Adipose tissue (tissue), 3 donors: Measurements from ENCODE around the gene MYCBP2. TPM values are rescaled to one million over a fixed set of nuclear protein-coding genes. Genes with fewer than 3 reads are reported as not detected.
"Not testable (repeated sequence)": the region's sequence is repeated elsewhere in the genome, so short reads cannot be mapped to it uniquely, and the experiment has no call there.

Source experiments
- H3K27ac ChIP-seq: one replicate; pipeline ENCODE4 v1.5.1; 2013; ENCODE audit warnings: low read depth, low read length
- WGBS, 3 donors: extraction: QIAGEN DNeasy Blood & Tissue Kit; methylation state at CpG; one replicate each; pipeline ENCODE4 v1.1.7; 2013; 5-methylcytosine and 5-hydroxymethylcytosine counted together
- polyA plus RNA-seq, 3 donors: library from polyadenylated mRNA; stranded (reverse); fragments of 200-250 nt; gene quantifications; one replicate each; pipeline ENCODE4 v1.2.3, GENCODE V29; 2013
- donor health status: healthy with polysubstance abuse.
- donor health status: Bipolar disorder and iron deficiency.
- donor health status: healthy.

The MYCBP2 gene
- polyA plus RNA-seq, 3 donors: 23.4 to 130 (median 56.5) TPM

- H3K27ac ChIP-seq: not testable (repeated sequence)
- 94 to 97% (median 95%) methylated on average over 2 of the region's 2 CpGs for WGBS, 3 donors
Observed at GRCh38 chr13:77245224-77245623, 81.7 kb downstream of the MYCBP2 start.

GRCh38 chr13:77239312-77239711 lies 87.6 kb downstream of the MYCBP2 start:
- no peak overlapping the region for H3K27ac ChIP-seq
- 94 to 97% (median 94%) methylated on average over 3 of the region's 3 CpGs for WGBS, 3 donors

- no peak overlapping the region for H3K27ac ChIP-seq
Observed at GRCh38 chr13:77235456-77236022, 91.4 kb downstream of the MYCBP2 start.

- WGBS, 3 donors: 91 to 97% (median 95%) methylated on average over 4 of the region's 4 CpGs
Observed at GRCh38 chr13:77233159-77233558, 93.7 kb downstream of the MYCBP2 start.

GRCh38 chr13:77230560-77230959 lies 96.3 kb downstream of the MYCBP2 start:
- no peak overlapping the region for H3K27ac ChIP-seq
- 87 to 94% (median 93%) methylated on average over 5 of the region's 5 CpGs for WGBS, 3 donors

More at GRCh38 chr13:77233159-77233558, 93.7 kb downstream of the MYCBP2 start:
- no peak overlapping the region for H3K27ac ChIP-seq

GRCh38 chr13:77225946-77226345 lies 100.9 kb downstream of the MYCBP2 start:
- no peak overlapping the region for H3K27ac ChIP-seq

- 87 to 96% (median 89%) methylated on average over 3 of the region's 3 CpGs for whole genome bisulfite sequencing, 3 donors
- no peak overlapping the region for H3K27ac ChIP-seq
Observed at GRCh38 chr13:77222909-77223308, 104.0 kb downstream of the MYCBP2 start.

- WGBS, 3 donors: 74 to 83% (median 76%) methylated on average over 3 of the region's 3 CpGs
- no peak overlapping the region for H3K27ac ChIP-seq
Observed at GRCh38 chr13:77222000-77222690, 104.7 kb downstream of the MYCBP2 start.

GRCh38 chr13:77219401-77219800 lies 107.5 kb downstream of the MYCBP2 start:
- H3K27ac ChIP-seq: no peak overlapping the region
- 59 to 86% (median 68%) methylated on average over 2 of the region's 2 CpGs for WGBS, 3 donors

- H3K27ac ChIP-seq: no peak overlapping the region
- WGBS, 3 donors: 63 to 83% (median 68%) methylated on average over 4 of the region's 4 CpGs
Observed at GRCh38 chr13:77218274-77218673, 108.6 kb downstream of the MYCBP2 start.

- 97 to 100% (median 99%) methylated on average over 2 of the region's 2 CpGs for WGBS, 3 donors
- no peak overlapping the region for H3K27ac ChIP-seq
Observed at GRCh38 chr13:77215543-77215942, 111.4 kb downstream of the MYCBP2 start.

GRCh38 chr13:77213644-77214043 lies 113.2 kb downstream of the MYCBP2 start:
- 86 to 90% (median 86%) methylated on average over 5 of the region's 5 CpGs for WGBS, 3 donors

GRCh38 chr13:77207943-77208342 lies 119.0 kb downstream of the MYCBP2 start:
- H3K27ac ChIP-seq: no peak overlapping the region
- 85 to 100% (median 96%) methylated on average over 1 of the region's 1 CpG for WGBS, 3 donors

More at GRCh38 chr13:77213644-77214043, 113.2 kb downstream of the MYCBP2 start:
- H3K27ac ChIP-seq: no peak overlapping the region

GRCh38 chr13:77198995-77199394 lies 127.9 kb downstream of the MYCBP2 start:
- not testable (repeated sequence) for H3K27ac ChIP-seq
- 95 to 98% (median 98%) methylated on average over 14 to 15 of the region's 16 CpGs for WGBS, 3 donors

- WGBS, 3 donors: 90 to 95% (median 93%) methylated on average over 4 of the region's 4 CpGs
- H3K27ac ChIP-seq: no peak overlapping the region
Observed at GRCh38 chr13:77196052-77196618, 130.8 kb downstream of the MYCBP2 start.

- H3K27ac ChIP-seq: no peak overlapping the region
- WGBS, 3 donors: 92 to 100% (median 95%) methylated on average over 1 of the region's 1 CpG
Observed at GRCh38 chr13:77190349-77190958, 136.4 kb downstream of the MYCBP2 start.

- H3K27ac ChIP-seq: no peak overlapping the region
- 96 to 98% (median 97%) methylated on average over 3 of the region's 3 CpGs for WGBS, 3 donors
Observed at GRCh38 chr13:77185721-77186120, 141.2 kb downstream of the MYCBP2 start.

GRCh38 chr13:77184455-77184854 lies 142.4 kb downstream of the MYCBP2 start:
- no peak overlapping the region for H3K27ac ChIP-seq
- 66 to 90% (median 70%) methylated on average over 2 of the region's 2 CpGs for WGBS, 3 donors

- no peak overlapping the region for H3K27ac ChIP-seq
- 97 to 99% (median 98%) methylated on average over 4 of the region's 4 CpGs for WGBS, 3 donors
Observed at GRCh38 chr13:77180011-77180410, 146.9 kb downstream of the MYCBP2 start.
